ENCODE measurements around the gene LTBP1. TPM values are rescaled to one million over a fixed set of nuclear protein-coding genes. Genes with fewer than 3 reads are reported as not detected.

The LTBP1 gene
- total RNA-seq, 1 experiment from 2014 or later, result 89.4 TPM

DNA sequence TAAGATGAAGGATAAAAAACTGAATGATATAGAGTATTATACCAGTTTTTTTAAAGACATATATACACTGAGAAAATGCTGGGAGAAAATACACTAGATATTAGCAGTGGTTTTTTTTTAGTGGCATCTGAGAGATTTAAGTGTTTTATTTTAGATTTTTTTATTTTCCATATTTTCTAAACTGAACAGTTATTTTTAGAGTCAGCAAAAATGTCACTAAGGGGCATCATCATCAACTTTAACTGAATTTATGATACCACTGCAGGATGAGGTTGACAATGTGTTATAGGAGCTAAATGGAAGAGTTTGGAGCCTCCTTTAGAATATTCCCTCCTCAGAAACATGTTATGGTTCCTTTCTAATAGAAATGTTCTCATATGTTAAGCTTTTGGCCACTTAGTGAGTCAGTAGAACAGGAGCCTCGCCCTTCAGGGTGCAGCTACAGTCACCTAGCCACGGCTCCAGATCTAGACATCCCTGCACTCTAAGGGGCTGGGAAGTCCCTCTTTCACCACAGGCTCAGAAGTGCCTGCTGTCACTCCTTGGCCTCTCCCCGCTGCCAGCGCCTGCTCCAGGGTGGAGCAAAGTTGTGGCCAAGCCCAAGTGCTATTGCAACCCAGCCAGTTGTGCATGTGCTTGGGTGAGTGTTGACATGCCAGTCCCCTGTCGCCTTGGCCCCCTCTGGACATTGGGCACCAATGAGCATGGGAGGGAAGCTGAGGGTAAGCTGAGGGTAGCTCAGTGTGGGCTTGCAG, 319.0 kb downstream of the LTBP1 start:
- no peak for DNase-seq (ENCODE audit: low read depth)

DNA sequence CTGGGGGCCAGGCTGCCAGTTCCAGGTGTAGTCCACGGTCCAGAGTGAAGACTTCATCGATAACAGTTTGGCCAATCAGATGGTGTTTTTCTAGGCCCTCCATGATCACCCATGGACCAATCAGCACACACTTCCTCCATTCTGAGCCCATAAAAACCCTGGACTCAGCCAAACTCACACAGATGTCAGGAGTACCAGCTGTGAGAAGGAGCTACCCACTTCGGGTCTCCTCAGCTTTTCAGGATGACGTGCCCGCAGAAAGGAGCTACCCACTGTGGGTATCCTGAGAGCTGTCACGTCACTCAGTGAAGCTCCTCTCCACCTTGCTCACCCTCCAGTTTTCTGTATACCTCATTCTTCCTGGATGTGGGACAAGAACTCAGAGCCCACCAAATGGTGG, 319.7 kb downstream of the LTBP1 start:
- DNase-seq (ENCODE audit: low read depth), result no peak

DNA sequence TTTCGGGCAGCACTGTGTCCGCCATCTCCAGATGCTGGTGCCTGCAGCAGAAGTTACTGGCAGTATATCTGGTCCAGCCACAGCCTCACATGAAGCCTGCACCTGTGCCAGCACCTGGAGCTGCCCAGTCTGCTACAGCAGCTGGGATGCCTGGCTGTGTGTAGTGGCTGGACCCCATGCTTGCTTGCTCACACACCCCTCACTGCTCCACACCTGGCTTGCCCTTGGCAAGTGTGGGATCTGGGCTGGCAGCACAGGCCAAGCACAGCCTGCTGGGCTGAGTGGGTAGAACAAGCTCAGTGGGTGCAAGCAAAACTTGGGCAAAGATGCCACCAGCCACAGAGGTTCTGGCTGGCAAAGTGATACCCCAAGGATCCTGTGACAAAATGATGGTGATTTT, 320.3 kb downstream of the LTBP1 start:
- DNase-seq (ENCODE audit: low read depth), result no peak

DNA sequence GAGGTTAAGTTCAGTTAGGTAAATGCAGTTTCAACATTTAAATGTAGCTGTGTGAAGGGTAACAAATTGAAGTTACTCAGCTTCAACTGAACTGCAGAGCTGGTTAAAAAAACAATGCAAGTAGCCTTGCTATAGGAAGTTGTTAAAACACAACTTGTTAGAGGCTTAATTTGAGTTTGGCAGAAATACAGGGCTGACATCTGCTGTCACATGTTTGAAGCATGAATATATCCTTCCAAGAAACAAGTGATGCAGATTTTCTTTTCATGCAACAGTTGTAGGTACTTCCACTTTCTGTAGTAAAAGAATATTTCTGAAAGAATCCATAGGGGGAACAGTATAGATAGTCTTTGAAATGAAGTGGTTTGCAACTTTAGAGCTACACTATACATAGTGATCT, 321.0 kb downstream of the LTBP1 start:
- DNase-seq (ENCODE audit: low read depth), result peak; percentile 36

DNA sequence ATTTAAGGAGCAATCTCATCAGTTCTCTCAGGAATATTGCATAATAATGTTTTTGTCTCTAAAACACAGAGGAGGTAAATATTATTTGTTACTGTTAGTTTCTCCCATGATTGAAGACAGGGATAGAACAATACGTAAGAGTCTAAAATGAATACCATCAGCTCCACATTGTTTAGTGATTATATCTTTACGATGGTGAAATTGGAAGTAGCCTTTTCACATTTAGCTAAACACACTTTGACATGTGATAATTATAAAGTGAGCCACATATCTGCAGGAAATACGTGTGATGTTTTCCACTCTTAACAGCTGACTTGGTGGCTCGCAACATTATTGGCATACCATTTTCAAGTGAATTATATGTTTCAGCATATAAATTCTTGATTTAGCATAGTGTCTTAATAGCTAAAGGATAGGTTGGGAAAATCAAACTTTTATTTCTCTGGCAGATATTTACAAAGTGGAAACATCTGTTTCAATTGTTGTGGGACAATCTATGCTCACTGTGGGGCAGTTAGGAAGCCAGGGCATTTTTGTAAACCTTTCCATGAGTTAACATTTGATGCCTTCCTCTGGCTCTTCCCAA, 321.6 kb downstream of the LTBP1 start:
- no peak for DNase-seq (ENCODE audit: low read depth)

DNA sequence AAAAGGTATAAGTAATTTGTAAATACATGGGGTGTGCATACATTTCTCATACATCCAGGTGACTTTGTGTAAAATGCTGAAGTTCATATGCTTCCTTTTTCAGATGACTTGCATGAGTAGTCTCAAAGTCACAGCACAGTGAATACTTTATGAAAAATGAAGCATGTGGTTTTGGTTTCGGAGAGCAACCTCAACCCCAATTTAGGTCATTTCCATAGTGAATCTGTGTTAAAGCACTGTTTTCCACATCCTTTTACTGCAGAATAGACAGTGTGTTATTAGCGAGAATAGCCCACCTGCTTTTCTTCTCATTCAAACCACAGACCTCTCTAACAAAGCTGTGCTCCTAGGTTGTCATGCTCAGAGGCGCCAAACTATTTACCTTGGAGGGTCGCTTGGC, 325.2 kb downstream of the LTBP1 start:
- peak; percentile 63 for DNase-seq (ENCODE audit: low read depth)

DNA sequence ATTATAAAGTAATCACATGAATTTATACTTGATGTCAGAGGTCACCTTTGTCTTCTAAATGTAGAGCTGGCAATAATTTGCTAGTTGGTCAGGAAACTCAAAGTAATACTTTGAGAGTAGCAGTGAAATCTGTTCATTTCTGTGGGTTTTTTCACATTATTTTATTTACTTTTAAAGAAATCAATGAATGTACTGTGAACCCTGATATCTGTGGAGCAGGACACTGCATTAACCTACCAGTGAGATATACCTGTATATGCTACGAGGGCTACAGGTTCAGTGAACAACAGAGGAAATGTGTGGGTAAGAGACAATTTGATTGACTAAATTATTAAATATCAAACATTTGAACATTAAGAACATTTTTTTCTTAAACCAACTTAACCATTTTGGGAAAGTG, 326.7 kb downstream of the LTBP1 start:
- no peak for DNase-seq (ENCODE audit: low read depth)

DNA sequence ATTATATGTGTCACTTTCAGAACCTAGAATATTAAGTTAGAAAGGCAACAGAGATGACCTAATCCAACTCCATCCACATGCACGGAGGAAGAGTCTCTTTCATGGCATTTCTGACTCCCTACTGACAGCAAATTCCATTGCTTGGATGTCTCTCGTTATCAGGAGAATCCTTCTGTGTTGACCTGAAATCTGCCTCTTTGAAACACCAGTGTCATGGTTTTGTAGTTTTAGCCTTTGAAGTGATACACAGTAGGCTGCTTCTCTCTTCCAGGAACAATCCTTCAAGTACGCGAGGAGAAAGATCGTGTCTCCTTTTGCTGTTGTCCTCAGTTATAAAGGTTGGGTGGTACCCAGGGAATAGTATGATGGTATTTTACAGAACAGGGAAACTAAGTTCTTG, 327.8 kb downstream of the LTBP1 start:
- no peak for DNase-seq (ENCODE audit: low read depth)

DNA sequence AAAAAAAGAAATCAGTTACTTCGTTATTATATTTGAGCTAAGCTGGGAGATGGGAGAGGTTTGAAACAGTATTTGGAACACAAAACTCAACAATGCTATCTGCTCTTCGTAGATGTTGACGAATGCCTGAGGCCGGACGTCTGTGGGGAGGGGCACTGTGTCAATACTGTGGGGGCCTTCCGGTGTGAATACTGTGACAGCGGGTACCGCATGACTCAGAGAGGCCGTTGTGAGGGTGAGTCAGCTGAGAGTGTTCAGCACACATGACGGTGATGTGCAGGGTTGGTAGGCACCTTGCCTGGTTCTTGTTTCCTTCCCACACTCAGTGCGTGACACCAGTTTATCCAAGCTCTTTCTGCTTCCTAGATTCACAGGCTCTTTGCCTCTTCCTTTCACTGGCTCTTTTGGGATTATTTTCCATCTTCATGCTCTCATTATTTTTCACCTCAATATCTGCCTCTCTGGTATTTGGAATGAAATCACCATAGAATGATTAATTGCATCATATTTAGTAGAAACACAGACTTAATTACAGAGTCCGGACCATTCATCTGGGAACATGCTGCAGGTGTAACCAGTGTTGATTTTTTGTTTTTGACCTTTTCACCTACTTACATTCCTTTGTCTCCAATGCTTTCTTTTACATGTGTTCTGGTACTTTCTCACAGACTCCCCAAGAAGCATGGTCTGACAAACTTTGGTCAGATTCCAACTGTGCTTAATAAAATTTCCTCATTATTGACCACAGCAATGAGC, 329.1 kb downstream of the LTBP1 start:
- peak; percentile 95 for DNase-seq (ENCODE audit: low read depth)

DNA sequence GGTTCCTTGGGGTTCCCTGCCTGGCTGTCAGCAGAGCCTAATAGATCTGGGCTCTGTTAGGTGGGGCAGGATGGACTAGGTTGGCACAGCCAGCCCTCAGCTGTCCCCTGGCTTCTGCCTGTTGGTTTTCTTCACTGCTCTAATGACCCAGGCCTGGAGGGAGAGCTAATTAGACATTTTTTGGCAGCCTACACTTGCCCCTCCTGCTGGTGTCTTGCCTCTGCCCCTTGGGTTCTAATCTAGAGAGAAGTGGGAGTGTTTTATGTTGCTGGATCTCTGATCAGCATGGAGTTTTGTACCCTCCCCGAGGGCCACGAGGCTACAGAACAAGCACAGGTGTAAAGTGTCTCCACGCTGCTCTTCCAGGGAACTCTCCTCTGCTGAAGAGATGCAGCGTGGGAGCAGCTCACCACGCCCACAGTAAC, 330.3 kb downstream of the LTBP1 start:
- peak; percentile 28 for DNase-seq (ENCODE audit: low read depth)

DNA sequence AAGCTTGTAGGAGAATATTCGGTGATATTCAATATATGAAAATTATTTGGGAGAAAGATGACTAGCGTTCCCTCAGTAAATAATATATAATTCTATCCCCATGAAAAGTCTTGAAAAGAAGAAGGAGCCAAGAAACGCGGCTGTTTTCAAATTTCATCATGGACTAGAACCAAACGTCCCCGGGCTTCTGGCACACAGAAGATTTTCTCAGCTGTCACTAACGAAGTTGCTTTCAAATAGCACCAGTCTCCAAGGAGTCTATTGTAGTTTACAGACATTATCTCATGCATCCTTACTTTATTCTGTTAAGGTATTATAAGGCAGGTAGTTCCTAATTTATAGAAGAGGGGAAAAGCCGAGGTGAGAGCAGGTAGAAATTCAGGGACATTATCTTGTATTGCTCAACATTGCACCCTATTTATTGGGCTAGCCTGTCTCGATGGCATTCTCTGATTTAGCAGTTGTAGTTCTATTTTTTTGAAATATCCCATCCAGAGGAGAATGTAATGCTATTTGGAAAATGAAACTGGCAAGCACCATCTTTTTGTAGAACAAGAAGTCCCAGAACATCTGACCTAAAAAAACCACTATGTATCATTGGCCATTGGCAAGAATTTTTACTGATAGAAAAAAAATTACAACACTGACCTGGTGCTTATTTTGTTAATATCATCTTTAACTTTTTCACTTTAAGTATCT, 331.6 kb downstream of the LTBP1 start:
- DNase-seq (ENCODE audit: low read depth), result peak; percentile 83

DNA sequence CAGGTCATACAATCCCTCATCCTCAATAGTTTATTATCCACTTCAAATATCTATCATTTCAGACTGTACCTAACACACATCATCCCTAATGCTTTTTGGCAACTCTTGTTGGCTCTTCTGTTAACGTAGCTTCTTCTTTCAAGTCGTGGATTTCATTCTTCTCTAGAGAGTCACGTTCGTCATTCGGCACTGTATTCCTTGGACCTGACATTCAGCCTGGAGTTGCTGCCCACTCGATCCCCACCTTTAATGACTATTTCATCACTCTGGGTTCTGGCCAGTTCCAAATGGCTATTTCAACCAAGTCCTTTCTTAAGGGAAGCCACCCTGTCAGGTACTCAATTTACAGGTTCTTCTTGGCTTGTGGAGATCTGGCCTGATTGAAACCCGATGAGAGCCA, 337.5 kb downstream of the LTBP1 start:
- DNase-seq (ENCODE audit: low read depth), result no peak

DNA sequence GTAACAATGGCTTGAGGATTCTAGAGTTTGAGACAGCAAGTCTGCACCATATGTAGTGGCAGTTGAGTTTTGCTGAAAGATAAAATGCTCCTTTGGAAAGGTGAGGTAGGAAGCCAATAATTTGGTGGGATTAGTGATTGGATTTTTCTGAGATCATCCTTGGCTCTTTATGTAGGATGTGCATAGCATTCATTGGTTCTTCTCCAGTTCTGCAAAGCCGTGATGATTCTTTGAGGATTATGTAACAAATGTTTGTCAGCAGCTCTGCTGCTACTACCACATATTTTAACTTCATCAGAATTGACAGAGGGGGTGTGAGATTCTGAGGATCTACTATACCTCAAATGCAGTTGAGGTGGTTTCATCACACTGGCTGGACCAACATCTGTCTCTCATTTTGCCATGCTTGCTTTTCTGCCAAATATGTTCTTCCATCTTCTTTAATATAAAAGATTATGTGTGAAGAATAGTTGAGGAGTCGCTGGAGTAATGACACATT, 340.8 kb downstream of the LTBP1 start:
- no peak for DNase-seq (ENCODE audit: low read depth)

DNA sequence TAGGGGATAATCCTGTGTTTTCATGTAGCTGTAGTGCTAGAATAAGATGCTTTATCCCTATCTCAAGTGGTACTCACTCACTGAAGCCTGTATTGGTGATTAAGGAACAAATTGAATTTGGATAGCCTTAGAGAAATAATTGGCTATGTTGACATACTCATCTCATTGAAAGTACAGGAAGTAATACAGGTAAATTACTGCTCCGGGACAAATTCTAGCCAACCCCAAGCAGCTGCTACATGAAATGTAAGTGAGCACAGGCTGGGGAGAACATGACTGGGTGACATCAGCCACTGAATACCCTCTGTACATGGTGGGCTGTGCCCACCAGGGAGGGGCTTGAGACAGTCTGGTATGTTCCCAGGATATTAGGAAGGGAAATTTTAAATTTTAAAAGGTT, 341.3 kb downstream of the LTBP1 start:
- DNase-seq (ENCODE audit: low read depth), result no peak

DNA sequence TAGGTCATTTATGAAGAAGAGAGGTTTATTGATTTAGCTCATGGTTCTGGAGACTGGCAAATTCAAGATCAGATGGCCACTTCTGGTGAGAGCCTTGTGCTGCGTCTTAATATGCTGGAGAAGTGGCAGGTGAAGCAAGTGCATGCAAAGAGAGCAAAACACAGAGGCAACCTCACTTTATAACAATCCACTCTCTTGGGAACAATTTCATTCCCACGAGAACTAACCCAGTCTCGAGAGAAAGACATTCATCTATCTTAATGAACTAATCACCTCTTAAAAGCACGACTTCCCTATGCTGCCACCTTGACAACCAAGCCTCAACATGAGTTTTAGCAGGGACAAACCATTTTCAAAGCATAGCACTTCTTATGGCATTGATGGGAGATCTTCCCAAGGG, 343.2 kb downstream of the LTBP1 start:
- no peak for DNase-seq (ENCODE audit: low read depth)

DNA sequence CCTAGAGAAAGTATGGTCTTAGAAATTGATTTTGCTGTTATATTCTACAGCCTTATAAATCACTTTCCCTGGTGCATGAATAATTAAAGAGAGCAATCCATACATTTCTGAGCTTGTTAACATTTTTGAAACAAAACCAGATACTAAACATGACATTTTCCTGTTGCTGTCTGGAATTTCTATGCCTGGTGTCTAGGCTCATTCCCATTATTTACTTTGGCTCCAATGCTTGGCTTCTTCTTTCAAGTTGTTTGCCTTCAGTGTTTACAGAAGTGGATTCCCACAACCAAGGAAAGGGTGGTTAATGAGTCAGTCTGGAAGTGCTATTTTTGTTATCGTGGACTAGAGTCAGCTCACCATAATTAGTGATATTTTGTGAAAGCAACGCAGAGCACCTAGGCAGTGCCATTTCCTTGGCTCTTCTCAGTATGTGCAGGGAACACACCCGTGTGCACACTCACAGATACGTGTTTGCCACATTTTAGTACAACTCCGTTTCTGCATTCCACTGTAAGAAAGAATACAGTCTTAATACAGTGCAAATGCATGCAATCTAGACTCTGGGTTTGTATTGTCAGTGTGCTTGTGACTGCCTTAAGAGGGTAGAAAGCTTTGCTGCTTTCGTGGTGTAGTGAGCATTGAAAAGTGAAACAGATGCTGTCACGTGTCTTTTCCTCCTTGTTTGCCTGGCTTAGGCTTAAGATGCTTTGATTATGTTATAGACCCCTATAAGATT, 344.7 kb downstream of the LTBP1 start:
- peak; percentile 91 for DNase-seq (ENCODE audit: low read depth)

DNA sequence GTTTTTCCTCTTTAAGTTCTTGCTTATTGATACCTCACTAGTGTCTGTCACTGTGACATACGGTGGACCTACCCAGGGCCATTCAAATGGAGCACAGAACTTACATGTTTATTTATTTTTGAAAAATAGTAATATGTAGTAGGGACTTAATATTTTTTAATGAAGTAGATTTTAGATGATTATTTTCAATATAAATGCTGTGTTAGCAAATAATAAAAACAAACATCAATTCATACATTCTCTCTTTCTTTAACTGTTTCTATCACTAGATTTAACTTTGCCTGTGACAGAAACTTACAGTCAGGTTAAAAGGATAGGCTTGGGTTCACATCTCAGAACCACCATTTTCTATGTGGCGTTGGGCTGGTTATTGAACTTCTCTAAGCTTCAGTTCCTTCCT, 345.3 kb downstream of the LTBP1 start:
- DNase-seq (ENCODE audit: low read depth), result no peak

DNA sequence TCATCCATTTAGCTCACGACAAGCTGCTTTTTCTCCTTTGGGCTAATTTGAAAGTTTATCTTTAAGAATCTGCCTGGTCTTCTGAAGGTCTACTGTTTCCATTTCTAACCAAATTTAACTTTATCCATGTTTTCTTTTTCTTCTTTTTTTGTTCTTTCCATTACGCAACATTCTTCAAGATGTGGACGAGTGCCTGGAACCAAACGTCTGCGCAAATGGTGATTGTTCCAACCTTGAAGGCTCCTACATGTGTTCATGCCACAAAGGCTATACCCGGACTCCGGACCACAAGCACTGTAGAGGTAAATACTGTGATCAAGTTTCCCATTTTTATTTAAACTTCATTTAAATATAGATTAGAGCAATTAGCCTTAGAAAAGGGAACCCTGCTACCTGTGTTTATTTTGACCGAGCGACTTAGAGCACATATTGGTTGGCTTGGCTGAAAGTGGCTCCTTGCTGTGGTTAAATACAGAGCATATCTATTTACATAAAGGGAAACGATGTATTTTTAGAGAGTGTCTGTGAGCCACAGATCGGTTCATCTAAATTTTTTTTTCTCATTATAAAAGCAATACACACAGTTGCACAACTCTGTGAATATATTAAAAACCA, 346.3 kb downstream of the LTBP1 start:
- DNase-seq (ENCODE audit: low read depth), result no peak

DNA sequence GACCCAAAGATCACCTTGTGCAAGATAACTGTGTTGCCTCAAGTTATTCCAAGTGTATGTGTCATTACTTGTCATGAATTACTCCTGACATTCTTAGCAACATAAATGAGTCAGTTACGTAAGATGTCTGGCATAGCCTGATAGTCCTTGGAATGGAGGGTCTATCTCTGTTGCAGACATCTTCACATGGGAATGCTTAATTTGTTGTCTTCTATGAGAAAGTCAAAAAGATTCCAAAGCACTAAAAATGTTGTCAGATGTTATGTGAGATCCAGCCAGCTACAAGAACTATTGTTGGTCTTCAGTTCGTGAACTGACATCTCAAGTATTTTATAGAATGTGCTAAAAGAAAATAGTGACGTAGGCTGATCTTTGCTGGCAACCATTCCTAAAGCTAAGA, 351.5 kb downstream of the LTBP1 start:
- no peak for DNase-seq (ENCODE audit: low read depth)

DNA sequence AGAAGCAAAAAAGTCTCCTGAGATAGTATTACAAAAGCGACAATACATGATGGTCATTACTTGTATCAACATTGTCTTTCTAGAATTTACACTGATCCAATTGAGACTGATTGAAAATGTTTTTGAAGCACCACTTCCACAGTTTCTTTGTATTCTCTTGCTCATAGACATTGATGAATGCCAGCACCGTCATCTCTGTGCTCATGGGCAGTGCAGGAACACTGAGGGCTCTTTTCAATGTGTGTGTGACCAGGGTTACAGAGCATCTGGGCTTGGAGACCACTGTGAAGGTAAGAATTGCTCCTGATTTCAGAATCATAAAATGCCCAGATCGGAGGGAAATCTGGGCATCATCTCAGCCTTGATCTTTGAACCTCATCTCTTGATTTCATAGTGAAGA, 354.6 kb downstream of the LTBP1 start:
- DNase-seq (ENCODE audit: low read depth), result no peak

DNA sequence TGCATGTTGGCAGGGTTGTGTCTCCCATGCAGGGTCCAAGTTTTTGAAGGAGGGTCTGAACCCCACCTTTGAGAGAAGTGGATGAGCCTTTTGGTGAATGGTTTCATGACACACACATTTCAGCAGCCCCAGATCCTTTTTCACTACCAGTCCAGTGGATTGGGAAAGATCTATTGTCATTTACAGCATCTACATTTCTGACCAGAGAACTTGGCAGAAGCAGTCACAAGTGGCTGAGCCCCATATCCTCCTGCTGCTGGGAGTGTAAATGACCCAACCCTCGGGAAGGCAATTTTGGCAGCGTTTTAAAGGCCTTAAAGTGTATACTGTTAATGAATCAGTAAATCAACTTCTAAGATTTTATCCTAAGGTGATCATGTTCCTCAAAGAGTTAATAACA, 355.6 kb downstream of the LTBP1 start:
- no peak for DNase-seq (ENCODE audit: low read depth)

Data from LHCN-M2 (cell line).